Muscle of leg (tissue), 11 donors: ENCODE measurements around the gene TRAF7. TPM values are rescaled to one million over a fixed set of nuclear protein-coding genes. Genes with fewer than 3 reads are reported as not detected.

Source experiments
- DNase-seq: peaks from one replicate; pipeline ENCODE4 v3.0.0; 2013
- H3K27ac ChIP-seq: one replicate; pipeline ENCODE4 v1.5.1; 2013; ENCODE audit warnings: mild to moderate bottlenecking, low read length, control low read depth
- H3K27me3 ChIP-seq: one replicate; pipeline ENCODE4 v1.6.1; 2013; ENCODE audit warnings: low read length; ENCODE audit not compliant: control insufficient read depth, insufficient read depth
- H3K36me3 ChIP-seq: one replicate; pipeline ENCODE4 v1.6.1; 2013; ENCODE audit warnings: low read length; ENCODE audit not compliant: control insufficient read depth, insufficient read depth
- H3K4me1 ChIP-seq: one replicate; pipeline ENCODE4 v1.6.1; 2013; ENCODE audit warnings: low read length; ENCODE audit not compliant: control insufficient read depth, insufficient read depth
- H3K4me3 ChIP-seq: one replicate; pipeline ENCODE4 v1.5.1; 2013; ENCODE audit warnings: low read length, control low read depth
- H3K9me3 ChIP-seq: replicated peaks from 2 replicates; pipeline ENCODE4 v1.6.1; 2013; ENCODE audit warnings: low read depth, low read length; ENCODE audit not compliant: control insufficient read depth
- WGBS: methylation state at CpG from one replicate; pipeline ENCODE4 v1.1.5; 2013; ENCODE audit warnings: missing lambda C conversion rate; ENCODE audit not compliant: insufficient coverage; 5-methylcytosine and 5-hydroxymethylcytosine counted together
- polyA plus RNA-seq, 8 donors: library from polyadenylated mRNA; unstranded; fragments of 120-200 nt; gene quantifications; one replicate each; pipeline versions ENCODE4 v1.2.1 to v1.2.3, GENCODE V29; 2013; ENCODE audit warnings: inconsistent platforms in 1 of 8, low replicate concordance in 1 of 8; ENCODE audit not compliant: insufficient read length in 8 of 8, insufficient read depth in 1 of 8
- total RNA-seq: library from RNA; stranded (reverse); fragments of 120-200 nt; gene quantifications from one replicate; pipeline ENCODE4 v1.2.4, GENCODE V29; 2013

Gene TRAF7
- total and polyA plus RNA-seq, 9 donors, result 29.0 to 52.6 (median 44.5) TPM

- DNase-seq, result no peak
- no peaks in the 10 kb centered on the region for H3K27me3 ChIP-seq
- H3K4me3 ChIP-seq, result no peak overlapping the region
- no peaks in the 10 kb centered on the region for H3K4me1 ChIP-seq
- no peak overlapping the region for H3K27ac ChIP-seq
- no peaks in the 10 kb centered on the region for H3K9me3 ChIP-seq
- peaks cover 12% of the 10 kb centered on the region for H3K36me3 ChIP-seq
- 87% methylated on average over 20 of the region's 20 CpGs for WGBS
Observed at GRCh38 chr16:2181952-2182351, 26.4 kb downstream of the TRAF7 start.

GRCh38 chr16:2183671-2184070, 28.1 kb downstream of the TRAF7 start:
- H3K4me3 ChIP-seq, result no peak overlapping the region
- no peaks in the 10 kb centered on the region for H3K4me1 ChIP-seq
- no peak overlapping the region for H3K27ac ChIP-seq
- no peaks in the 10 kb centered on the region for H3K27me3 ChIP-seq
- H3K9me3 ChIP-seq, result no peaks in the 10 kb centered on the region
- DNase-seq, result no peak
- peaks cover 3% of the 10 kb centered on the region for H3K36me3 ChIP-seq
- 91% methylated on average over 29 of the region's 30 CpGs for WGBS

GRCh38 chr16:2184346-2184745, 28.8 kb downstream of the TRAF7 start:
- no peaks in the 10 kb centered on the region for H3K9me3 ChIP-seq
- H3K4me1 ChIP-seq, result no peaks in the 10 kb centered on the region
- no peak for DNase-seq
- H3K4me3 ChIP-seq, result no peak overlapping the region
- WGBS, result 89% methylated on average over 12 of the region's 19 CpGs
- no peaks in the 10 kb centered on the region for H3K27me3 ChIP-seq
- no peak overlapping the region for H3K27ac ChIP-seq
- peaks cover 3% of the 10 kb centered on the region for H3K36me3 ChIP-seq

GRCh38 chr16:2184962-2185361, 29.4 kb downstream of the TRAF7 start:
- 84% methylated on average over 20 of the region's 20 CpGs for WGBS
- Histone ChIP-seq H3K4me1 (no peaks in the 10 kb centered on the region), H3K27ac (no peak overlapping the region), H3K27me3 (no peaks in the 10 kb centered on the region), H3K9me3 (no peaks in the 10 kb centered on the region), H3K36me3 (peaks cover 3% of the 10 kb centered on the region), H3K4me3 (no peak overlapping the region)
- DNase-seq, result no peak

- Histone ChIP-seq H3K4me1 (no peaks in the 10 kb centered on the region), H3K9me3 (no peaks in the 10 kb centered on the region), H3K27me3 (no peaks in the 10 kb centered on the region), H3K27ac (no peak overlapping the region), H3K36me3 (peaks cover 3% of the 10 kb centered on the region), H3K4me3 (no peak overlapping the region)
- no peak for DNase-seq
- 79% methylated on average over 11 of the region's 13 CpGs for WGBS
Observed at GRCh38 chr16:2186064-2186463, 30.5 kb downstream of the TRAF7 start.

- Histone ChIP-seq H3K4me1 (no peaks in the 10 kb centered on the region), H3K9me3 (no peaks in the 10 kb centered on the region), H3K27ac (no peak overlapping the region), H3K36me3 (peaks cover 3% of the 10 kb centered on the region), H3K4me3 (no peak overlapping the region), H3K27me3 (no peaks in the 10 kb centered on the region)
- WGBS, result 82% methylated on average over 17 of the region's 20 CpGs
- DNase-seq, result no peak
Observed at GRCh38 chr16:2186505-2186904, 30.9 kb downstream of the TRAF7 start.

- H3K36me3 ChIP-seq, result peaks cover 3% of the 10 kb centered on the region
Observed at GRCh38 chr16:2187212-2187611, 31.6 kb downstream of the TRAF7 start.

GRCh38 chr16:2188395-2188794, 32.8 kb downstream of the TRAF7 start:
- H3K36me3 ChIP-seq, result peaks cover 3% of the 10 kb centered on the region
- 94% methylated on average over 6 of the region's 8 CpGs for WGBS
- peaks cover under 1% of the 10 kb centered on the region for H3K27me3 ChIP-seq
- H3K9me3 ChIP-seq, result no peaks in the 10 kb centered on the region
- no peak overlapping the region for H3K4me3 ChIP-seq
- DNase-seq, result no peak
- no peaks in the 10 kb centered on the region for H3K4me1 ChIP-seq
- H3K27ac ChIP-seq, result no peak overlapping the region

More at GRCh38 chr16:2187212-2187611, 31.6 kb downstream of the TRAF7 start:
- H3K4me3 ChIP-seq, result no peak overlapping the region
- DNase-seq, result no peak
- H3K9me3 ChIP-seq, result no peaks in the 10 kb centered on the region
- no peak overlapping the region for H3K27ac ChIP-seq
- 59% methylated on average over 16 of the region's 17 CpGs for WGBS
- no peaks in the 10 kb centered on the region for H3K4me1 ChIP-seq
- H3K27me3 ChIP-seq, result no peaks in the 10 kb centered on the region

GRCh38 chr16:2189252-2189893, 33.8 kb downstream of the TRAF7 start:
- Histone ChIP-seq H3K4me3 (no peak overlapping the region), H3K4me1 (peaks cover 2% of the 10 kb centered on the region), H3K36me3 (peaks cover 3% of the 10 kb centered on the region), H3K27me3 (peaks cover 9% of the 10 kb centered on the region), H3K27ac (no peak overlapping the region), H3K9me3 (no peaks in the 10 kb centered on the region)
- WGBS, result 87% methylated on average over 16 of the region's 25 CpGs
- no peak for DNase-seq

- Histone ChIP-seq H3K4me3 (no peak overlapping the region), H3K27me3 (peaks cover 17% of the 10 kb centered on the region), H3K36me3 (peaks cover 3% of the 10 kb centered on the region), H3K27ac (no peak overlapping the region), H3K9me3 (no peaks in the 10 kb centered on the region), H3K4me1 (peaks cover 10% of the 10 kb centered on the region)
- no peak for DNase-seq
- 67% methylated on average over 15 of the region's 24 CpGs for WGBS
Observed at GRCh38 chr16:2190002-2190658, 34.5 kb downstream of the TRAF7 start.
